ENCODE measurements around the gene CFAP92.

CFAP92 gene

DNA sequence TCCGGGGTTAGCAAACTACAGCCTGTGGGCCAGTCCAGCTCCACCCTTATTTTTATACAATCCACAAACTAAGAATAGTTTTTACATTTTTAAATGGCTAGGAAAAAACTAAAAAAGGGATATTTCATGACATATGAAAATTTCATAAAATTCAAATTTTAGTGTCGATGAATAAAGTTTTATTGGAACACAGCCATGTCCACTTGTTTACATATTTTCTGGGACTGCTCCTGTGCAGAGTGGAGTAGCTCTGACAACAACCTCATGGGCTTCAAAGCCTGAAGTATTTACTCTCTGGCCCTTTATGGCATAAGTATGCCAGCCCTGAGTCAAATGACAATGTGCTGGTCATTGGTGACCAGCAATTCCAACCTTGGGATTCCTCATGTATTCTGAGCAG is 24.4 kb upstream of the CFAP92 start:
- no peak for DNase-seq (ENCODE audit: low spot score)
- Histone ChIP-seq H3K4me3 (ENCODE audit: severe bottlenecking) (no peak overlapping the region), H3K27me3 (ENCODE audit: insufficient read depth, poor library complexity, severe bottlenecking) (no peaks in the 10 kb centered on the region), H3K4me1 (ENCODE audit: insufficient read depth, poor library complexity, severe bottlenecking) (no peaks in the 10 kb centered on the region), H3K27ac (ENCODE audit: poor library complexity, severe bottlenecking) (no peak overlapping the region), H3K9me3 (ENCODE audit: severe bottlenecking) (no peaks in the 10 kb centered on the region), H3K36me3 (ENCODE audit: low read depth) (no peaks in the 10 kb centered on the region)
- no peak for ATAC-seq (ENCODE audit: low read depth)
- TF ChIP-seq, protein P1, sequence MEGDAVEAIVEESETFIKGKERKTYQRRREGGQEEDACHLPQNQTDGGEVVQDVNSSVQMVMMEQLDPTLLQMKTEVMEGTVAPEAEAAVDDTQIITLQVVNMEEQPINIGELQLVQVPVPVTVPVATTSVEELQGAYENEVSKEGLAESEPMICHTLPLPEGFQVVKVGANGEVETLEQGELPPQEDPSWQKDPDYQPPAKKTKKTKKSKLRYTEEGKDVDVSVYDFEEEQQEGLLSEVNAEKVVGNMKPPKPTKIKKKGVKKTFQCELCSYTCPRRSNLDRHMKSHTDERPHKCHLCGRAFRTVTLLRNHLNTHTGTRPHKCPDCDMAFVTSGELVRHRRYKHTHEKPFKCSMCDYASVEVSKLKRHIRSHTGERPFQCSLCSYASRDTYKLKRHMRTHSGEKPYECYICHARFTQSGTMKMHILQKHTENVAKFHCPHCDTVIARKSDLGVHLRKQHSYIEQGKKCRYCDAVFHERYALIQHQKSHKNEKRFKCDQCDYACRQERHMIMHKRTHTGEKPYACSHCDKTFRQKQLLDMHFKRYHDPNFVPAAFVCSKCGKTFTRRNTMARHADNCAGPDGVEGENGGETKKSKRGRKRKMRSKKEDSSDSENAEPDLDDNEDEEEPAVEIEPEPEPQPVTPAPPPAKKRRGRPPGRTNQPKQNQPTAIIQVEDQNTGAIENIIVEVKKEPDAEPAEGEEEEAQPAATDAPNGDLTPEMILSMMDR (IDR thresholded peaks at IDR 0.05; ENCODE audit: poor library complexity, severe bottlenecking), result no peak

DNA sequence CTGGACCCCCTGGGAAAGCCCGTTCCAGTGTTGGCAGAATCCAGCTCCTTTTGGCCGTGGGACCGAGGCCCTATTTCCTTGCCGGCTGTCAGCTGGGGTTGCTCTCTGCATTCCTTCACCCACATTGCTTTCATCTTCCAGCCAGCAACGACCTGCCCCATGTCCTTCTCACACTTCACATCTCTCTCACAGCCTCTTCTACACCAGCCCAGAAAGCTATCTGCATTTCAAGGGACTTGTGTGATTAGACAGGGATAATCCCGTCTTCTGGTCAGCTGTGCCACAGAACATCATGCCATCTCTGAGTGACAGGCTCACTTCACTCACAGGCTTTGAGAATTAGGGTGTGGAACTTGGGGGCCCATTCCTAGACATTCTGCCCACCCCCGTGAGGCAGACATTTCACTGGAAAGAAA is 23.6 kb upstream of the CFAP92 start:
- H3K9me3 ChIP-seq (ENCODE audit: severe bottlenecking), result no peaks in the 10 kb centered on the region
- ATAC-seq (ENCODE audit: low read depth), result no peak
- no peak for DNase-seq (ENCODE audit: low spot score)
- H3K4me3 ChIP-seq (ENCODE audit: severe bottlenecking), result no peak overlapping the region
- H3K36me3 ChIP-seq (ENCODE audit: low read depth), result no peaks in the 10 kb centered on the region
- no peak overlapping the region for H3K27ac ChIP-seq (ENCODE audit: poor library complexity, severe bottlenecking)
- H3K4me1 ChIP-seq (ENCODE audit: insufficient read depth, poor library complexity, severe bottlenecking), result no peaks in the 10 kb centered on the region
- H3K27me3 ChIP-seq (ENCODE audit: insufficient read depth, poor library complexity, severe bottlenecking), result no peaks in the 10 kb centered on the region
- TF ChIP-seq, protein P1 (IDR thresholded peaks at IDR 0.05; ENCODE audit: poor library complexity, severe bottlenecking), result no peak

DNA sequence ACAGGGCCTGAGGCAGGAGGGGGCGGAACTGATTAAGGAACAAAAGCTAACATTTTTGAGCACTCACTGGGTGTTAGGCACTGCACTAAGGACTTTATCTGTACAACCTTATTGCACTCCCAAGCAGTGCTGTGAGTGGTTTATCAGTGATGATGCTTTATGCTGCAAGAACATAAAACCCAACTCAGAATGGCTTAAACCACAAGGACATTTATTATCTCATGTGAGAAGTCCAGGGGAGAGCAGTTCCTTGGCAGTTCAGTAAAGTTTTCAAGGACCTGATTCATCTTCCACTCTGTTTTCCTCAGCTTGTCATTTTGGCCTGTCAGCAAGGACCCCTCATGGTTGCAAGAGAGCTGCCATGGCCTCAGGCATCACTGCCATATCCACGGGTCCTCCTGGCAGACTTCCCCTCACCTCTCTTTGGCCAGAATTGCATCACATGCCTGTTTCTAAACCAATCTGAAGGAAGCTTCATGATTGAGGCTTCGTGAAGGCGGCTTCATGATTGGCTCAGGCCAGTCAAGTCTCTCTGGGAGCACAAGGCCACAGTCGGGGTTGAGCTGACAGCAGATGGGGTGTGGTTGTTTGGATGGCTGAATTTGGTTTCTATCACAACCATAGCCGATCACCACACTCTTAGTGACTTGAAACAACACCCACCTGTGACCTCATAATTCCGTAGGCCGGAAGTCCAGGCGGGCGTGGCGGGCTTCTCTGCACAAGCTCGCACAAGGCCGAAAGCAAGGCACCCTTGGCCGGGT is 23.0 kb upstream of the CFAP92 start:
- Histone ChIP-seq H3K27me3 (ENCODE audit: insufficient read depth, poor library complexity, severe bottlenecking) (no peaks in the 10 kb centered on the region), H3K4me3 (ENCODE audit: severe bottlenecking) (no peak overlapping the region), H3K4me1 (ENCODE audit: insufficient read depth, poor library complexity, severe bottlenecking) (no peaks in the 10 kb centered on the region), H3K27ac (ENCODE audit: poor library complexity, severe bottlenecking) (no peak overlapping the region), H3K36me3 (ENCODE audit: low read depth) (no peaks in the 10 kb centered on the region), H3K9me3 (ENCODE audit: severe bottlenecking) (no peaks in the 10 kb centered on the region)
- ATAC-seq (ENCODE audit: low read depth) (no peak; the same call in 2 of the 3 replicates), DNase-seq (ENCODE audit: low spot score) (no peak)
- TF ChIP-seq, protein P1 (IDR thresholded peaks at IDR 0.05; ENCODE audit: poor library complexity, severe bottlenecking), result no peak

DNA sequence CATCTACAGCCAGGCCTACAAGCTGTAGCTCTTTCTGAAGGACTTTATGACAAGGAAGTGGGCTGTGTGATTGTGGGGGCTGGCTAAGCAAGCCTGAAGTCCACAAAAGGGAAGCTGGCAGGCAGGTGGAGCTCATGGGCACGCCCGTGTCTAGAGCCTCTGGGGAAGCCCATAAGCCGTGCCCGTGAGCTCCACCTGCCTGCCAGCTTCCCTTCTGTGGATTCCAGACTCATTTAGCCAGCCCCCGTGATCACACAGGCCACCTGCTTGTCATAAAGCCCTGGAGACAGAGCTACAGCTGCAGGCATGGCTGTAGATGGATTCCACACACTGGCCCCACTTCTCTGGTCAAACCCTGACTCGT is 22.5 kb upstream of the CFAP92 start:
- TF ChIP-seq, protein P1 (IDR thresholded peaks at IDR 0.05; ENCODE audit: poor library complexity, severe bottlenecking), result peak; percentile 29
- Histone ChIP-seq H3K27me3 (ENCODE audit: insufficient read depth, poor library complexity, severe bottlenecking) (no peaks in the 10 kb centered on the region), H3K9me3 (ENCODE audit: severe bottlenecking) (no peaks in the 10 kb centered on the region), H3K27ac (ENCODE audit: poor library complexity, severe bottlenecking) (no peak overlapping the region), H3K4me3 (ENCODE audit: severe bottlenecking) (no peak overlapping the region), H3K36me3 (ENCODE audit: low read depth) (no peaks in the 10 kb centered on the region), H3K4me1 (ENCODE audit: insufficient read depth, poor library complexity, severe bottlenecking) (no peaks in the 10 kb centered on the region)
- no peak for DNase-seq (ENCODE audit: low spot score)
- ATAC-seq (ENCODE audit: low read depth), result peak; percentile 74

DNA sequence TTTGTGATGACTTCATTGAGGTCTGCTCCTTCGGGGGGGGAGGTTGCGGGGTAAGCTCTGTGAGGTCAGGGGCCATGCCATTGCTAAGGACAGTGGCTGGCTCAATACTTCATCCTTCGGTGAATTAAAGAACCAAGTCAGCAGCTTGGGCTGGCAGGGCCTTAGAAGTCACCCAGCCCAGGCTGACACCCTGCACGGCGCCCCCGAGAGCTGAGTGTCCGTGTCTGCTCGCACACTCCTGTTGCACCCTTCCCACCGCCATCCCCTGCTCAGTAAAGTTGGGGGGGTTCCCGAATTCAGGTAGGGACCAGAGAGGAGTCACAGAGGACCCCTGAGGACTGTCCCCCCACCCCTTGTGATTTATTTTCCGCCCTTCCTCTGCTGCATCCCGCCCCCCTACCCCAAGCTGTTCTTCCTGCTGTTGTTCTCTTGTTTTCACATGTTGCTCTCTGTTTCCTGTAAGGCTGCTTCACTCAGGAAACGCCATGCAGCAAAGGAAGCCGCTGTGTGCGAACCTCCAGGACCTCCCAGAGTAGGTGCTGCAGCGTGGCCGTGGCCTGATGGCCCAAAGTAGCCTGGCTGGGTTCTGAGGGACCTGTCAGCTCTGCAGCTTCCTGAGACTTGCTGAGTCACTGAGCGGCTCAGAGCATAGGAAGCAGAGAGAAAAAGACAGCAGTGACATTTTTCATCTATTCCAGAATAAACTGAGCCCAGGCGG is 21.7 kb upstream of the CFAP92 start:
- Histone ChIP-seq H3K4me3 (ENCODE audit: severe bottlenecking) (no peak overlapping the region), H3K4me1 (ENCODE audit: insufficient read depth, poor library complexity, severe bottlenecking) (no peaks in the 10 kb centered on the region), H3K36me3 (ENCODE audit: low read depth) (no peaks in the 10 kb centered on the region), H3K27ac (ENCODE audit: poor library complexity, severe bottlenecking) (no peak overlapping the region), H3K9me3 (ENCODE audit: severe bottlenecking) (no peaks in the 10 kb centered on the region), H3K27me3 (ENCODE audit: insufficient read depth, poor library complexity, severe bottlenecking) (no peaks in the 10 kb centered on the region)
- TF ChIP-seq, protein P1 (IDR thresholded peaks at IDR 0.05; ENCODE audit: poor library complexity, severe bottlenecking), result no peak
- DNase-seq (ENCODE audit: low spot score) (no peak), ATAC-seq (ENCODE audit: low read depth) (no peak)

Data from RWPE2 (cell line).